GM23338 (cell line): ENCODE data around the gene MAP3K10.
A peak's percentile ranks its signal among the peaks of the same experiment; 100 is the strongest.

Source experiments
- CREB1 ChIP-seq: fragments of 250-450 bp; sonication (Bioruptor Pico); IDR thresholded peaks from 2 replicates; pipeline ENCODE4 v1.5.0; 2020; ENCODE audit warnings: low read depth, mild to moderate bottlenecking, moderate library complexity
- EZH2 ChIP-seq: fragments of 200-600 bp; sonication (generic); IDR thresholded peaks from one replicate; pipeline ENCODE4 v1.8.0; 2017; ENCODE audit warnings: antibody characterized with exemption, mild to moderate bottlenecking, low read depth; ENCODE audit not compliant: unreplicated experiment
- EZH2phosphoT487 ChIP-seq: fragments of 200-600 bp; sonication (generic); IDR thresholded peaks from one replicate; pipeline ENCODE4 v1.8.1; 2018; ENCODE audit warnings: antibody characterized with exemption; ENCODE audit not compliant: unreplicated experiment
- JUNB ChIP-seq: IDR thresholded peaks from one replicate; pipeline ENCODE4 v1.6.1; 2016; ENCODE audit warnings: antibody characterized with exemption; ENCODE audit not compliant: unreplicated experiment
- POLR2AphosphoS5 ChIP-seq: IDR thresholded peaks from 2 replicates; pipeline ENCODE4 v1.6.1; 2016; ENCODE audit warnings: antibody characterized with exemption, low read depth
- REST ChIP-seq: IDR thresholded peaks from one replicate; pipeline ENCODE4 v1.6.1; 2018; ENCODE audit warnings: antibody characterized with exemption; ENCODE audit not compliant: unreplicated experiment
- STAT1 ChIP-seq: IDR thresholded peaks from one replicate; pipeline ENCODE4 v1.6.1; 2016; ENCODE audit warnings: antibody characterized with exemption; ENCODE audit not compliant: unreplicated experiment
- ZNF114 ChIP-seq: fragments of 250-450 bp; sonication (Bioruptor Pico); IDR thresholded peaks from 2 replicates; pipeline ENCODE4 v1.5.0; 2020; ENCODE audit warnings: mild to moderate bottlenecking, moderate library complexity
- ZNF331 ChIP-seq: fragments of 250-450 bp; sonication (Bioruptor Pico); IDR thresholded peaks from 2 replicates; pipeline ENCODE4 v1.5.0; 2020; ENCODE audit warnings: low read depth, mild to moderate bottlenecking, moderate library complexity
- TF ChIP-seq, protein P1 (sequence below), 2 experiments: fragments of 200-600 bp in 1 of 2; sonication (generic) in 1 of 2; conservative IDR thresholded peaks; 2 replicates each; pipeline versions ENCODE4 v1.5.1 to v1.6.1; 2016 to 2017; ENCODE audit warnings: antibody characterized with exemption in 2 of 2, low read depth in 2 of 2, mild to moderate bottlenecking in 2 of 2, moderate library complexity in 1 of 2
- TF ChIP-seq, protein P2 (sequence below): IDR thresholded peaks from 2 replicates; pipeline ENCODE4 v1.6.1; 2016; ENCODE audit warnings: antibody characterized with exemption
- TF ChIP-seq, protein P3 (sequence below): fragments of 250-450 bp; sonication (Bioruptor Pico); IDR thresholded peaks from 2 replicates; pipeline ENCODE4 v1.5.0; 2020; ENCODE audit warnings: mild to moderate bottlenecking, moderate library complexity

- TF ChIP-seq, protein P1, sequence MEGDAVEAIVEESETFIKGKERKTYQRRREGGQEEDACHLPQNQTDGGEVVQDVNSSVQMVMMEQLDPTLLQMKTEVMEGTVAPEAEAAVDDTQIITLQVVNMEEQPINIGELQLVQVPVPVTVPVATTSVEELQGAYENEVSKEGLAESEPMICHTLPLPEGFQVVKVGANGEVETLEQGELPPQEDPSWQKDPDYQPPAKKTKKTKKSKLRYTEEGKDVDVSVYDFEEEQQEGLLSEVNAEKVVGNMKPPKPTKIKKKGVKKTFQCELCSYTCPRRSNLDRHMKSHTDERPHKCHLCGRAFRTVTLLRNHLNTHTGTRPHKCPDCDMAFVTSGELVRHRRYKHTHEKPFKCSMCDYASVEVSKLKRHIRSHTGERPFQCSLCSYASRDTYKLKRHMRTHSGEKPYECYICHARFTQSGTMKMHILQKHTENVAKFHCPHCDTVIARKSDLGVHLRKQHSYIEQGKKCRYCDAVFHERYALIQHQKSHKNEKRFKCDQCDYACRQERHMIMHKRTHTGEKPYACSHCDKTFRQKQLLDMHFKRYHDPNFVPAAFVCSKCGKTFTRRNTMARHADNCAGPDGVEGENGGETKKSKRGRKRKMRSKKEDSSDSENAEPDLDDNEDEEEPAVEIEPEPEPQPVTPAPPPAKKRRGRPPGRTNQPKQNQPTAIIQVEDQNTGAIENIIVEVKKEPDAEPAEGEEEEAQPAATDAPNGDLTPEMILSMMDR (conservative IDR thresholded peaks at IDR 0.05; ENCODE audit: low read depth in 2 of 2) = no peak
- TF ChIP-seq STAT1 (no peak), EZH2phosphoT487 (no peak), POLR2AphosphoS5 (no peak), EZH2 (no peak), CREB1 (CRISPR knock-in tag) (peak; percentile 92), ZNF331 (CRISPR knock-in tag) (no peak), JUNB (no peak), REST (no peak), ZNF114 (CRISPR knock-in tag) (no peak)
- TF ChIP-seq, protein P2, sequence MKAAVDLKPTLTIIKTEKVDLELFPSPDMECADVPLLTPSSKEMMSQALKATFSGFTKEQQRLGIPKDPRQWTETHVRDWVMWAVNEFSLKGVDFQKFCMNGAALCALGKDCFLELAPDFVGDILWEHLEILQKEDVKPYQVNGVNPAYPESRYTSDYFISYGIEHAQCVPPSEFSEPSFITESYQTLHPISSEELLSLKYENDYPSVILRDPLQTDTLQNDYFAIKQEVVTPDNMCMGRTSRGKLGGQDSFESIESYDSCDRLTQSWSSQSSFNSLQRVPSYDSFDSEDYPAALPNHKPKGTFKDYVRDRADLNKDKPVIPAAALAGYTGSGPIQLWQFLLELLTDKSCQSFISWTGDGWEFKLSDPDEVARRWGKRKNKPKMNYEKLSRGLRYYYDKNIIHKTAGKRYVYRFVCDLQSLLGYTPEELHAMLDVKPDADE = peak; percentile 76
- TF ChIP-seq, protein P3, sequence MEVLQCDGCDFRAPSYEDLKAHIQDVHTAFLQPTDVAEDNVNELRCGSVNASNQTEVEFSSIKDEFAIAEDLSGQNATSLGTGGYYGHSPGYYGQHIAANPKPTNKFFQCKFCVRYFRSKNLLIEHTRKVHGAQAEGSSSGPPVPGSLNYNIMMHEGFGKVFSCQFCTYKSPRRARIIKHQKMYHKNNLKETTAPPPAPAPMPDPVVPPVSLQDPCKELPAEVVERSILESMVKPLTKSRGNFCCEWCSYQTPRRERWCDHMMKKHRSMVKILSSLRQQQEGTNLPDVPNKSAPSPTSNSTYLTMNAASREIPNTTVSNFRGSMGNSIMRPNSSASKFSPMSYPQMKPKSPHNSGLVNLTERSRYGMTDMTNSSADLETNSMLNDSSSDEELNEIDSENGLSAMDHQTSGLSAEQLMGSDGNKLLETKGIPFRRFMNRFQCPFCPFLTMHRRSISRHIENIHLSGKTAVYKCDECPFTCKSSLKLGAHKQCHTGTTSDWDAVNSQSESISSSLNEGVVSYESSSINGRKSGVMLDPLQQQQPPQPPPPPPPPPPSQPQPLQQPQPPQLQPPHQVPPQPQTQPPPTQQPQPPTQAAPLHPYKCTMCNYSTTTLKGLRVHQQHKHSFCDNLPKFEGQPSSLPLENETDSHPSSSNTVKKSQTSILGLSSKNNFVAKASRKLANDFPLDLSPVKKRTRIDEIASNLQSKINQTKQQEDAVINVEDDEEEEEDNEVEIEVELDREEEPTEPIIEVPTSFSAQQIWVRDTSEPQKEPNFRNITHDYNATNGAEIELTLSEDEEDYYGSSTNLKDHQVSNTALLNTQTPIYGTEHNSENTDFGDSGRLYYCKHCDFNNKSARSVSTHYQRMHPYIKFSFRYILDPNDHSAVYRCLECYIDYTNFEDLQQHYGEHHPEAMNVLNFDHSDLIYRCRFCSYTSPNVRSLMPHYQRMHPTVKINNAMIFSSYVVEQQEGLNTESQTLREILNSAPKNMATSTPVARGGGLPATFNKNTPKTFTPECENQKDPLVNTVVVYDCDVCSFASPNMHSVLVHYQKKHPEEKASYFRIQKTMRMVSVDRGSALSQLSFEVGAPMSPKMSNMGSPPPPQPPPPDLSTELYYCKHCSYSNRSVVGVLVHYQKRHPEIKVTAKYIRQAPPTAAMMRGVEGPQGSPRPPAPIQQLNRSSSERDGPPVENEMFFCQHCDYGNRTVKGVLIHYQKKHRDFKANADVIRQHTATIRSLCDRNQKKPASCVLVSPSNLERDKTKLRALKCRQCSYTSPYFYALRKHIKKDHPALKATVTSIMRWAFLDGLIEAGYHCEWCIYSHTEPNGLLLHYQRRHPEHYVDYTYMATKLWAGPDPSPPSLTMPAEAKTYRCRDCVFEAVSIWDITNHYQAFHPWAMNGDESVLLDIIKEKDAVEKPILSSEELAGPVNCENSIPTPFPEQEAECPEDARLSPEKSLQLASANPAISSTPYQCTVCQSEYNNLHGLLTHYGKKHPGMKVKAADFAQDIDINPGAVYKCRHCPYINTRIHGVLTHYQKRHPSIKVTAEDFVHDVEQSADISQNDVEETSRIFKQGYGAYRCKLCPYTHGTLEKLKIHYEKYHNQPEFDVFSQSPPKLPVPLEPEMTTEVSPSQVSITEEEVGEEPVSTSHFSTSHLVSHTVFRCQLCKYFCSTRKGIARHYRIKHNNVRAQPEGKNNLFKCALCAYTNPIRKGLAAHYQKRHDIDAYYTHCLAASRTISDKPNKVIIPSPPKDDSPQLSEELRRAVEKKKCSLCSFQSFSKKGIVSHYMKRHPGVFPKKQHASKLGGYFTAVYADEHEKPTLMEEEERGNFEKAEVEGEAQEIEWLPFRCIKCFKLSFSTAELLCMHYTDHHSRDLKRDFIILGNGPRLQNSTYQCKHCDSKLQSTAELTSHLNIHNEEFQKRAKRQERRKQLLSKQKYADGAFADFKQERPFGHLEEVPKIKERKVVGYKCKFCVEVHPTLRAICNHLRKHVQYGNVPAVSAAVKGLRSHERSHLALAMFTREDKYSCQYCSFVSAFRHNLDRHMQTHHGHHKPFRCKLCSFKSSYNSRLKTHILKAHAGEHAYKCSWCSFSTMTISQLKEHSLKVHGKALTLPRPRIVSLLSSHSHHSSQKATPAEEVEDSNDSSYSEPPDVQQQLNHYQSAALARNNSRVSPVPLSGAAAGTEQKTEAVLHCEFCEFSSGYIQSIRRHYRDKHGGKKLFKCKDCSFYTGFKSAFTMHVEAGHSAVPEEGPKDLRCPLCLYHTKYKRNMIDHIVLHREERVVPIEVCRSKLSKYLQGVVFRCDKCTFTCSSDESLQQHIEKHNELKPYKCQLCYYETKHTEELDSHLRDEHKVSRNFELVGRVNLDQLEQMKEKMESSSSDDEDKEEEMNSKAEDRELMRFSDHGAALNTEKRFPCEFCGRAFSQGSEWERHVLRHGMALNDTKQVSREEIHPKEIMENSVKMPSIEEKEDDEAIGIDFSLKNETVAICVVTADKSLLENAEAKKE (CRISPR knock-in tag) = no peak
Measured at GRCh38 chr19:40190891-40191835, at the start of gene MAP3K10.
